Panc1 (cell line): Measurements from ENCODE around the gene SLC9A5. TPM values are rescaled to one million over a fixed set of nuclear protein-coding genes. Genes with fewer than 3 reads are reported as not detected.

ENCODE experiments used
- ATAC-seq: fragments of 200-7000 bp; cut with Tn5 transposase; 2 replicates; pipeline ENCODE4 v1.9.1; 2020; ENCODE audit warnings: mild to moderate bottlenecking, moderate library complexity
- BruUV-seq: library from RNA; stranded (reverse); fragments of 400-500 nt; replicated peaks from 2 replicates; lab custom pipeline; 2021; lab: Mats Ljungman, UMichigan
- CTCF ChIA-PET: fragments of 300-600 bp; sonication (Branson Sonifier 250); formaldehyde crosslinking; loops from one replicate; lab custom pipeline; 2022; ENCODE audit warnings: antibody characterized with exemption; lab: Charles Lee
- POLR2A ChIA-PET: fragments of 300-600 bp; sonication (Branson Sonifier 250); formaldehyde crosslinking; loops from one replicate; lab custom pipeline; 2022; ENCODE audit warnings: antibody characterized with exemption; lab: Charles Lee
- DNase-seq: peaks from one replicate; pipeline ENCODE4 v3.0.0-alpha.2; 2010; ENCODE audit warnings: low read depth, low spot score
- H3K27ac ChIP-seq: 2 replicates; pipeline ENCODE4 v1.5.1; 2011; ENCODE audit warnings: mild to moderate bottlenecking, low read length, inconsistent platforms
- H3K27me3 ChIP-seq: fragments of 200-500 bp; sonication (Bioruptor generic); 2 replicates; pipeline ENCODE4 v1.6.0; 2014; ENCODE audit warnings: low read length, inconsistent platforms; ENCODE audit not compliant: control insufficient read depth, insufficient read depth
- H3K36me3 ChIP-seq: fragments of 200-500 bp; sonication (Bioruptor generic); 2 replicates; pipeline ENCODE4 v1.5.1; 2014; ENCODE audit warnings: inconsistent platforms, mild to moderate bottlenecking, low read length, moderate library complexity; ENCODE audit not compliant: control insufficient read depth, insufficient read depth
- H3K4me1 ChIP-seq: 2 replicates; pipeline ENCODE4 v1.5.1; 2011; ENCODE audit warnings: inconsistent platforms, mild to moderate bottlenecking, low read length, moderate library complexity; ENCODE audit not compliant: control insufficient read depth, insufficient read depth
- H3K4me3 ChIP-seq, 2 experiments: 2 replicates each; pipeline ENCODE4 v1.5.1; 2011 to 2012; ENCODE audit warnings: low read depth in 2 of 2, low read length in 2 of 2, mild to moderate bottlenecking in 2 of 2, inconsistent platforms in 1 of 2, moderate library complexity in 1 of 2
- H3K9me3 ChIP-seq: fragments of 200-500 bp; sonication (Bioruptor generic); 2 replicates; pipeline ENCODE4 v1.5.1; 2014; ENCODE audit warnings: low read depth, mild to moderate bottlenecking, inconsistent platforms, low read length, moderate library complexity; ENCODE audit not compliant: control insufficient read depth, insufficient read depth
- CTCF ChIP-seq: fragments of 450-650 bp; IDR thresholded peaks from 2 replicates; pipeline ENCODE4 v1.5.1; 2017; ENCODE audit warnings: mild to moderate bottlenecking
- POLR2AphosphoS5 ChIP-seq: IDR thresholded peaks from 2 replicates; pipeline ENCODE4 v1.6.1; 2012; ENCODE audit warnings: mild to moderate bottlenecking, low read depth, low read length, moderate library complexity
- REST ChIP-seq, 2 experiments: IDR thresholded peaks; 2 replicates each; pipeline ENCODE4 v1.6.1; 2011 to 2012; ENCODE audit warnings: low read depth in 2 of 2, control low read depth in 1 of 2, low read length in 1 of 2, mild to moderate bottlenecking in 1 of 2, moderate library complexity in 1 of 2; ENCODE audit not compliant: insufficient read depth in 1 of 2
- SIN3A ChIP-seq: IDR thresholded peaks from 2 replicates; pipeline ENCODE4 v1.6.1; 2012; ENCODE audit warnings: low read depth, mild to moderate bottlenecking, low read length, moderate library complexity, borderline replicate concordance; ENCODE audit not compliant: insufficient read depth
- TCF7L2 ChIP-seq: IDR thresholded peaks from 2 replicates; pipeline ENCODE4 v1.6.1; 2011; ENCODE audit warnings: mild to moderate bottlenecking, low read depth, low read length, inconsistent platforms
- in situ Hi-C: cut with HindIII; loops from 2 replicates; pipeline ENCODE4 v1.10.0; 2016; ENCODE audit warnings: low sequenced_read_pairs, low pct_unique_long_range_greater_than_20kb
- intact Hi-C: fragments of 100-400 bp; cut with micrococcal nuclease; formaldehyde crosslinking; loops from one replicate; pipeline ENCODE4 v1.10.0; 2022; ENCODE audit not compliant: unreplicated experiment
- total RNA-seq: library from RNA; stranded (reverse); gene quantifications from one replicate; pipeline ENCODE4 v1.2.1, GENCODE V29; 2021; ENCODE audit not compliant: unreplicated experiment

Gene SLC9A5
- total RNA-seq, 1 experiment from 2014 or later: 1.7 TPM

- CTCF ChIA-PET: no interaction called here
- H3K9me3 ChIP-seq: no peaks in the 10 kb centered on the region
- ATAC-seq (no peak), DNase-seq (no peak)
- no peak overlapping the region for H3K27ac ChIP-seq
- no peaks in the 10 kb centered on the region for H3K27me3 ChIP-seq
- in situ Hi-C loops: no loop called here
- TF ChIP-seq REST (IDR thresholded peaks at IDR 0.05; ENCODE audit: insufficient read depth in 1 of 2, low read depth in 2 of 2, low read length in 1 of 2) (no peak), POLR2AphosphoS5 (no peak), CTCF (no peak), SIN3A (no peak), TCF7L2 (no peak)
- no peaks in the 10 kb centered on the region for H3K4me1 ChIP-seq
- no peaks in the 10 kb centered on the region for H3K36me3 ChIP-seq
- intact Hi-C loops: no loop called here
- no peak overlapping the region for H3K4me3 ChIP-seq
- POLR2A ChIA-PET: no interaction called here
- no TSS peak for BruUV-seq
Measured at GRCh38 chr16:67301080-67301782, 52.5 kb downstream of the SLC9A5 start.

GRCh38 chr16:67302076-67302475 is 53.3 kb downstream of the SLC9A5 start:
- no peak for TF ChIP-seq TCF7L2
- TF ChIP-seq SIN3A: no peak
- TF ChIP-seq CTCF: no peak
- TF ChIP-seq POLR2AphosphoS5: no peak
- TF ChIP-seq REST (IDR thresholded peaks at IDR 0.05; ENCODE audit: insufficient read depth in 1 of 2, low read depth in 2 of 2, low read length in 1 of 2): no peak
- Histone ChIP-seq H3K9me3 (no peaks in the 10 kb centered on the region), H3K36me3 (no peaks in the 10 kb centered on the region), H3K4me3 (no peak overlapping the region), H3K27me3 (no peaks in the 10 kb centered on the region), H3K27ac (no peak overlapping the region), H3K4me1 (no peaks in the 10 kb centered on the region)
- CTCF ChIA-PET: no interaction called here
- in situ Hi-C loops: no loop called here
- DNase-seq (no peak), ATAC-seq (no peak)
- no TSS peak for BruUV-seq
- POLR2A ChIA-PET: no interaction called here
- intact Hi-C loops: no loop called here
